ENCODE measurements around the gene METTL5.
A peak's percentile ranks its signal among the peaks of the same experiment; 100 is the strongest.

The METTL5 gene

DNA sequence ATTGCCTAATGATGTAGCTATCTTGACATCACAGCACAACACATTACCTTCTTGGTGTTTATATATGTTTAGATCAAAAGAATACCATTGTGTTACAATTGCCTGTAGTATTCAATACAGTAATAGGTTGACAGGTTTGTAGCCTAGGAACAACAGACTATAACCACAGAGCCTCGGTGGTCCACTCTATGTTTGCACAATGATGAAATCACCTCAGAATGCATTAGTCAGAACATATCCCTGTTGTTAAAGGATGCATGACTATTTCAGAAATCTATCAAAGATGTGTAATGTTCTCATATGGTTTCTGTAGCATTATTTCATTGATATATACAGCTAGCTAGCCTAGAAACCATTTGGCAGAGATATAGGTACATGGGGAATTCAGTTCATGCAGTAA is 8.9 kb downstream of the METTL5 start:
- no peak overlapping the region for H3K4me3 ChIP-seq (ENCODE audit: control insufficient read depth, low read depth, low read length)
- peak; percentile 89 for DNase-seq (ENCODE audit: low read depth)
- TF ChIP-seq, protein P1, sequence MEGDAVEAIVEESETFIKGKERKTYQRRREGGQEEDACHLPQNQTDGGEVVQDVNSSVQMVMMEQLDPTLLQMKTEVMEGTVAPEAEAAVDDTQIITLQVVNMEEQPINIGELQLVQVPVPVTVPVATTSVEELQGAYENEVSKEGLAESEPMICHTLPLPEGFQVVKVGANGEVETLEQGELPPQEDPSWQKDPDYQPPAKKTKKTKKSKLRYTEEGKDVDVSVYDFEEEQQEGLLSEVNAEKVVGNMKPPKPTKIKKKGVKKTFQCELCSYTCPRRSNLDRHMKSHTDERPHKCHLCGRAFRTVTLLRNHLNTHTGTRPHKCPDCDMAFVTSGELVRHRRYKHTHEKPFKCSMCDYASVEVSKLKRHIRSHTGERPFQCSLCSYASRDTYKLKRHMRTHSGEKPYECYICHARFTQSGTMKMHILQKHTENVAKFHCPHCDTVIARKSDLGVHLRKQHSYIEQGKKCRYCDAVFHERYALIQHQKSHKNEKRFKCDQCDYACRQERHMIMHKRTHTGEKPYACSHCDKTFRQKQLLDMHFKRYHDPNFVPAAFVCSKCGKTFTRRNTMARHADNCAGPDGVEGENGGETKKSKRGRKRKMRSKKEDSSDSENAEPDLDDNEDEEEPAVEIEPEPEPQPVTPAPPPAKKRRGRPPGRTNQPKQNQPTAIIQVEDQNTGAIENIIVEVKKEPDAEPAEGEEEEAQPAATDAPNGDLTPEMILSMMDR (conservative IDR thresholded peaks at IDR 0.05; ENCODE audit: control insufficient read depth, insufficient read depth, low read depth, low read length), result no peak

DNA sequence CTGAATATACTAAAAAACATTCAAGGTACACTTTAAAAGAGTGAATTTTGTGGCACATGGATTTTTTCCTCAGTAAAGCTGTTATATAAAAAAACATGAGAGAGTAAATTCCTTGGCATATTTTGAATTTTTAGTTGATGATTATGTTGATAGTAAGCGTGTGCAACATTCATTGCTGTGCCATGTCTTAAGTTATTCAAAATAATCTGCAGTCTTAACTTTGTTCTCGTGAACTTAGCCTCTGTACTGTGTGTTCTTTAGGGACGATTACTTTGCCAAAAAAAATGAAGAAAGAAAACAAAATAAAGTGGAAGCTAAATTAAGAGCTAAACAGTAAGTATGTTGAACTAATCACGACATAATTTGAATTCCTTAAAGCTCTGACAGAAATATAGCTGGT is 16.5 kb downstream of the METTL5 start:
- peak; percentile 48 for DNase-seq (ENCODE audit: low read depth)
- H3K4me3 ChIP-seq (ENCODE audit: control insufficient read depth, low read depth, low read length), result no peak overlapping the region
- TF ChIP-seq, protein P1 (conservative IDR thresholded peaks at IDR 0.05; ENCODE audit: control insufficient read depth, insufficient read depth, low read depth, low read length), result no peak

DNA sequence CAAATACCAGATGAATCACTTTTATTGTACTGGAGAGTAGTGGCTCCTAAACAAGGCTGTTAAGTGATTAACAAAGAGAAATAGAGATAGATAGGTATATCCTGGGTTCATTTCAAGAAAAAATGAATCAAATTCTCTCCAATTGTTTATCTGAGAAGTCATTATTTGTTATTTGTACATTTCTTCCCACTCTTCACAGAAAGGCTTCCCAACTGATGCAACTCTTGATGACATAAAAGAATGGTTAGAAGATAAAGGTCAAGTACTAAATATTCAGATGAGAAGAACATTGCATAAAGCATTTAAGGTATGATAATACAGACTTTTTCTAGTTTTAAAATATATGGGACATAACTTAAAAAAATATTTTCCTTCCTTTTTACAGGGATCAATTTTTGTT is 18.1 kb downstream of the METTL5 start:
- H3K4me3 ChIP-seq (ENCODE audit: control insufficient read depth, low read depth, low read length), result no peak overlapping the region
- peak; percentile 7 for DNase-seq (ENCODE audit: low read depth)
- TF ChIP-seq, protein P1 (conservative IDR thresholded peaks at IDR 0.05; ENCODE audit: control insufficient read depth, insufficient read depth, low read depth, low read length), result no peak

DNA sequence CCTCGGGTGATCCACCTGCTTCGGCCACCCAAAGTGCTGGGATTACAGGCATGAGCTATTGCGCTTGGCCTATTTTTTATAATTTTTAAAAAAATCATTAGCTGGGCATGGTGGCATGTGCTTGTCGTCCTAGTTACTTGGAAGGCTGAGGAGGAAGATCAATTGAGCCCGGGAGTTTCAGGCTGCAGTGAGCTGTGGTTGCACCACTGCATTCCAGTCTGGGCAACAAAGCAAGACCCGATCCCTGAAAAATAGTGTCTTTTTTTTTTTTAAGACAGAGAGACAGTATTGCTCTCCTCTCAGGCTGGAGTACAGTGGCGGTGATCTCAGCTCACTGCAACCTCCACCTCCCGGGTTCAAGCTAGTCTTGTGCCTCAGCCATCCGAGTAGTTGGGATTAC is 21.2 kb downstream of the METTL5 start:
- H3K4me3 ChIP-seq (ENCODE audit: control insufficient read depth, low read depth, low read length), result no peak overlapping the region
- TF ChIP-seq, protein P1 (conservative IDR thresholded peaks at IDR 0.05; ENCODE audit: control insufficient read depth, insufficient read depth, low read depth, low read length), result no peak
- DNase-seq (ENCODE audit: low read depth), result no peak

DNA sequence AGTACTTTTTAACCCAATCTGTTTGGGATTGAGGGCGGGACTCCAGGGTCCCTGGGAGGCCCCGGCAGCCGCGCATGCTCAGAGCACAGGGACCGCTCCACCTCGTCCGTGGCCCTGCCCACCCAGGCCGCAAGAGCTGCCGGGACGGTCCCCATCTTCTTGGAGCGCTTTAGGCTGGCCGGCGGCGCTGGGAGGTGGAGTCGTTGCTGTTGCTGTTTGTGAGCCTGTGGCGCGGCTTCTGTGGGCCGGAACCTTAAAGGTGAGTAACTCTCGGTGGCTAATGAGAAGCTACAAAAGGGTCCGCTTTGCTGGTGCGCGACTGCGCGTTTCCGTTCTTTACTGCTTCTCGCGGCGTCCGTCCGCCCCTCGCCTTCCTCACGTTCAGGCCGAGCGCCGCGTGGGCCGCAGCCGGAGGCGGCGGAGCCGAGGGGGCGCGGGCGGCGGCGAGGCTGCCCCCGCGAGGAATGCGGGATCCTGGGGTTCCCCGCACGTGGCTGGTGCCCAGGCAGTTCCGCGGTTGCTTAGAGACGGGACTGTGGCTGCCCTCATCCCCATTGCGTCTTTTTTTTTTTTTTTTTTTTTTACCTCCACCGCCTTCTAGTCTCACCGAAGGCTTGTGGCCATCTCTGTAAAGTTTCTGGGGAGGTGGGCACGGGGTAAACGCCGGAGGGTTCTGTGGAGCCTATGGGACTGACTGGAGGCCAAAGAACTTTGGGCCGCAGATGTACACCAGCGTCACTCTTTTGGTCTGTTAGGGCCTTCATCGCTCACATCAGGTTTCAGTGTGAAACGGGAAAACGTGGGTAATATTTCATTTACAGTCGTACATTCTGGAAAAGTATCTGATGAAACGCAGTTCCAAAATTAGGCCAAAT is 25.8 kb downstream of the METTL5 start, which contains the start of gene SSB:
Gene SSB, plus strand, starts transcription at position 154 of the 875 bp plus-strand sequence. CDS start 2,090 bp downstream, outside the sequence.
- H3K4me3 ChIP-seq (ENCODE audit: control insufficient read depth, low read depth, low read length), result peak within 1 kb of the TSS; percentile 89
- peak; percentile 89 for DNase-seq (ENCODE audit: low read depth)
- TF ChIP-seq, protein P1 (conservative IDR thresholded peaks at IDR 0.05; ENCODE audit: control insufficient read depth, insufficient read depth, low read depth, low read length), result no peak

DNA sequence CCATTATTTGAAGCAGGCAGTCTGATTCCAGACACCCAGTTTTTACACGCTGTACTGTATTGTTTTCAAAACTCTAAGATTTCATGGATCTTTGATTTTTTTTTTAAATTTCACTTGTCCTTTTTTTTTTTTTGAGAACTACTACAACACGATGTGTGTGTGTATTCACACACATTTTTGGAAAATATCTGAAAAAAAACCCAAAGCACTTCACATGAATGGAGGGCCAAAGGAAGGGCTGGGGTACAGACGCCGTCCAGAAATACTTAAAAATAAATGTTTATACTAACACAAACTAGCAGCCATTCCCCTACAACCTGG is 26.3 kb downstream of the METTL5 start:
- TF ChIP-seq, protein P1 (conservative IDR thresholded peaks at IDR 0.05; ENCODE audit: control insufficient read depth, insufficient read depth, low read depth, low read length), result no peak

More for the DNA sequence above, 26.3 kb downstream of the METTL5 start:
- peak overlapping the region; percentile 89 for H3K4me3 ChIP-seq (ENCODE audit: control insufficient read depth, low read depth, low read length)
- DNase-seq (ENCODE audit: low read depth), result no peak

All from fibroblast of mammary gland (primary cell).